HCT116 (cell line): ENCODE measurements around the gene SPATA16.

Source experiments
- ATF3 ChIP-seq: IDR thresholded peaks from 2 replicates; pipeline ENCODE4 v1.6.1; 2012
- CEBPB ChIP-seq: IDR thresholded peaks from 2 replicates; pipeline ENCODE4 v1.6.1; 2012; ENCODE audit warnings: low read depth
- CTCF ChIP-seq, 3 experiments: fragments of 200-600 bp in 1 of 3; sonication (generic) in 1 of 3; IDR thresholded peaks in 2 of 3; conservative IDR thresholded peaks in 1 of 3; 2 replicates each; pipeline ENCODE4 v1.5.1; 2012 to 2017; ENCODE audit warnings: low read depth in 2 of 3, low read length in 2 of 3, antibody characterized with exemption in 1 of 3, borderline replicate concordance in 1 of 3, control low read depth in 1 of 3, mild to moderate bottlenecking in 1 of 3, mixed read lengths in 1 of 3, mixed run types in 1 of 3, moderate library complexity in 1 of 3; ENCODE audit not compliant: insufficient read depth in 1 of 3
- EZH2 ChIP-seq: fragments of 200-600 bp; sonication (generic); IDR thresholded peaks from 2 replicates; pipeline ENCODE4 v1.6.1; 2017; ENCODE audit warnings: antibody characterized with exemption, mixed run types
- EZH2phosphoT487 ChIP-seq: fragments of 200-600 bp; IDR thresholded peaks from 2 replicates; pipeline ENCODE4 v1.6.1; 2018; ENCODE audit warnings: antibody characterized with exemption, borderline replicate concordance
- MAX ChIP-seq: IDR thresholded peaks from 2 replicates; pipeline ENCODE4 v1.6.1; 2012
- POLR2A ChIP-seq: IDR thresholded peaks from 2 replicates; pipeline ENCODE4 v1.7.0; 2011; ENCODE audit warnings: borderline replicate concordance; ENCODE audit not compliant: insufficient read depth, insufficient read length; ENCODE audit errors: extremely low read depth
- POLR2AphosphoS5 ChIP-seq: IDR thresholded peaks from 2 replicates; pipeline ENCODE4 v1.6.1; 2011; ENCODE audit warnings: mild to moderate bottlenecking, low read depth, low read length, moderate library complexity
- RAD21 ChIP-seq: IDR thresholded peaks from 2 replicates; pipeline ENCODE4 v1.6.1; 2012; ENCODE audit warnings: low read depth, mild to moderate bottlenecking
- REST ChIP-seq: IDR thresholded peaks from 2 replicates; pipeline ENCODE4 v1.6.1; 2012; ENCODE audit warnings: low read depth
- SP1 ChIP-seq: IDR thresholded peaks from 2 replicates; pipeline ENCODE4 v1.6.1; 2012; ENCODE audit warnings: low read depth
- TCF7L2 ChIP-seq: IDR thresholded peaks from 2 replicates; pipeline ENCODE4 v1.7.0; 2011; ENCODE audit warnings: borderline replicate concordance, inconsistent platforms; ENCODE audit not compliant: insufficient read depth, insufficient read length; ENCODE audit errors: extremely low read depth
- ZBTB33 ChIP-seq: IDR thresholded peaks from 2 replicates; pipeline ENCODE4 v1.6.1; 2011; ENCODE audit warnings: mild to moderate bottlenecking, low read length, moderate library complexity; ENCODE audit not compliant: insufficient replicate concordance; ENCODE audit errors: extremely low read depth

GRCh38 chr3:173049360-173049759, 91.7 kb downstream of the SPATA16 start:
- no peak for TF ChIP-seq REST
- TF ChIP-seq EZH2 = no peak
- TF ChIP-seq CTCF (IDR thresholded peaks at IDR 0.05 in 2 of 3, conservative IDR thresholded peaks at IDR 0.05 in 1 of 3; ENCODE audit: borderline replicate concordance in 1 of 3, insufficient read depth in 1 of 3, low read depth in 2 of 3, low read length in 2 of 3) = no peak
- no peak for TF ChIP-seq CEBPB
- no peak for TF ChIP-seq EZH2phosphoT487
- no peak for TF ChIP-seq SP1
- TF ChIP-seq POLR2AphosphoS5 = no peak
- TF ChIP-seq ATF3 = no peak
- no peak for TF ChIP-seq ZBTB33
- no peak for TF ChIP-seq MAX
- no peak for TF ChIP-seq POLR2A
- no peak for TF ChIP-seq TCF7L2
- TF ChIP-seq RAD21 = no peak
